NCI-H187 treated with DMSO at 0.1 percent for 48 hours (cell line): ENCODE measurements around the gene HK1.

Source experiments
- DNase-seq: peaks from one replicate; lab custom pipeline; 2025; lab: John Stamatoyannopoulos, UW

HK1 gene

GRCh38 chr10:69375307-69376151, 97.2 kb downstream of the HK1 start:
- DNase-seq = no peak

- no peak for DNase-seq
Observed at GRCh38 chr10:69376662-69377061, 98.4 kb downstream of the HK1 start.

GRCh38 chr10:69377191-69377590, 98.9 kb downstream of the HK1 start:
- DNase-seq = no peak

- no peak for DNase-seq
Observed at GRCh38 chr10:69377933-69378332, 99.6 kb downstream of the HK1 start.

GRCh38 chr10:69379800-69380199, 101.5 kb downstream of the HK1 start:
- DNase-seq = no peak

- DNase-seq = no peak
Observed at GRCh38 chr10:69382382-69383117, 104.3 kb downstream of the HK1 start.

GRCh38 chr10:69383558-69383957, 105.3 kb downstream of the HK1 start:
- no peak for DNase-seq

- DNase-seq = no peak
Observed at GRCh38 chr10:69384320-69384719, 106.0 kb downstream of the HK1 start.

- no peak for DNase-seq
Observed at GRCh38 chr10:69385454-69386350, 107.4 kb downstream of the HK1 start.

GRCh38 chr10:69387500-69387899, 109.2 kb downstream of the HK1 start:
- DNase-seq = no peak

- no peak for DNase-seq
Observed at GRCh38 chr10:69388488-69388887, 110.2 kb downstream of the HK1 start.

GRCh38 chr10:69389827-69390490, 111.7 kb downstream of the HK1 start:
- no peak for DNase-seq

- no peak for DNase-seq
Observed at GRCh38 chr10:69391158-69391557, 112.9 kb downstream of the HK1 start.

- no peak for DNase-seq
Observed at GRCh38 chr10:69392481-69393000, 114.2 kb downstream of the HK1 start.

GRCh38 chr10:69394020-69394419, 115.7 kb downstream of the HK1 start:
- no peak for DNase-seq

GRCh38 chr10:69397972-69398371, 119.7 kb downstream of the HK1 start:
- no peak for DNase-seq

GRCh38 chr10:69398466-69398865, 120.2 kb downstream of the HK1 start:
- DNase-seq = no peak

GRCh38 chr10:69400936-69401335, 122.6 kb downstream of the HK1 start:
- DNase-seq = no peak

GRCh38 chr10:69401416-69401815, 123.1 kb downstream of the HK1 start:
- DNase-seq = no peak

- DNase-seq = no peak
Observed at GRCh38 chr10:69402386-69402785, 124.1 kb downstream of the HK1 start.

- no peak for DNase-seq
Observed at GRCh38 chr10:69403066-69403465, 124.8 kb downstream of the HK1 start.

- DNase-seq = no peak
Observed at GRCh38 chr10:69403519-69403918, 125.2 kb downstream of the HK1 start.
